ENCODE measurements around the gene AMIGO3. TPM values are rescaled to one million over a fixed set of nuclear protein-coding genes. Genes with fewer than 3 reads are reported as not detected.

AMIGO3 gene
- total and polyA plus RNA-seq, 3 donors from 2014 or later = 3.0 to 14.8 (median 8.8) TPM

DNA sequence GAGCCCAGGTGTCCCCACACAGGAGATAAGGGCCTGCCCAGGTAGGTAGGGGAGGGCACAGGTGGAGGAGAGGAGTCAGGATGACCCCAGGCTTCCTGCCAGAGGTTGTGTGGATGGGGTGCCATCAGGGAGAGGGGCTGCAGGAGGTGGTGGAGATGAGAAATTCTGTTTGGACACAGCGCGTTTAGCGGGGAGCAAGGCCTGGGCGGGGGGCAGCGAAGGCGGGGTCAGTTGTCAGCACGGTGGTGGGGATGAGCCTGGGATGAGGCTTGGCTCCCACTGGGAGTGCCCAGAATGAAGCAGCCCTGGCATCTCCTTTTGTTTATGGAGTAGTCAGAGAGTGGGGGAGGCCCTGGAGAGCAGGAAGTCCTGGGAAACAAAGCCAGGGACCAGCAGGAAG lies 15.5 kb downstream of the AMIGO3 start:
- H3K27me3 ChIP-seq = no peaks in the 10 kb centered on the region
- no peaks in the 10 kb centered on the region for H3K36me3 ChIP-seq (ENCODE audit: low read depth, missing control alignments)
- intact Hi-C loops (cut with DNase I; ENCODE audit: low total_unique reads) = no loop called here
- TF ChIP-seq POLR2A (IDR thresholded peaks at IDR 0.05) = no peak
- TF ChIP-seq, protein P1, sequence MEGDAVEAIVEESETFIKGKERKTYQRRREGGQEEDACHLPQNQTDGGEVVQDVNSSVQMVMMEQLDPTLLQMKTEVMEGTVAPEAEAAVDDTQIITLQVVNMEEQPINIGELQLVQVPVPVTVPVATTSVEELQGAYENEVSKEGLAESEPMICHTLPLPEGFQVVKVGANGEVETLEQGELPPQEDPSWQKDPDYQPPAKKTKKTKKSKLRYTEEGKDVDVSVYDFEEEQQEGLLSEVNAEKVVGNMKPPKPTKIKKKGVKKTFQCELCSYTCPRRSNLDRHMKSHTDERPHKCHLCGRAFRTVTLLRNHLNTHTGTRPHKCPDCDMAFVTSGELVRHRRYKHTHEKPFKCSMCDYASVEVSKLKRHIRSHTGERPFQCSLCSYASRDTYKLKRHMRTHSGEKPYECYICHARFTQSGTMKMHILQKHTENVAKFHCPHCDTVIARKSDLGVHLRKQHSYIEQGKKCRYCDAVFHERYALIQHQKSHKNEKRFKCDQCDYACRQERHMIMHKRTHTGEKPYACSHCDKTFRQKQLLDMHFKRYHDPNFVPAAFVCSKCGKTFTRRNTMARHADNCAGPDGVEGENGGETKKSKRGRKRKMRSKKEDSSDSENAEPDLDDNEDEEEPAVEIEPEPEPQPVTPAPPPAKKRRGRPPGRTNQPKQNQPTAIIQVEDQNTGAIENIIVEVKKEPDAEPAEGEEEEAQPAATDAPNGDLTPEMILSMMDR (IDR thresholded peaks at IDR 0.05) = no peak
- no peaks in the 10 kb centered on the region for H3K9me3 ChIP-seq
- 86 to 93% methylated on average over 7 of the region's 7 CpGs for WGBS, 2 donors
- no peak overlapping the region for H3K4me3 ChIP-seq
- H3K4me1 ChIP-seq = no peaks in the 10 kb centered on the region
- H3K27ac ChIP-seq = no peak overlapping the region
- DNase-seq = no peak

- peak; percentile 73 for DNase-seq
- Histone ChIP-seq H3K4me1 (no peaks in the 10 kb centered on the region), H3K27me3 (no peaks in the 10 kb centered on the region), H3K36me3 (ENCODE audit: low read depth, missing control alignments) (no peaks in the 10 kb centered on the region), H3K9me3 (no peaks in the 10 kb centered on the region), H3K27ac (no peak overlapping the region), H3K4me3 (no peak overlapping the region)
- intact Hi-C loops (cut with DNase I; ENCODE audit: low total_unique reads) = no loop called here
- WGBS, 2 donors = 56 to 78% methylated on average over 9 to 13 of the region's 14 CpGs
- TF ChIP-seq POLR2A (IDR thresholded peaks at IDR 0.05) = no peak
- TF ChIP-seq, protein P1 (IDR thresholded peaks at IDR 0.05) = peak; percentile 60 to 73 (median 69)
Observed at GRCh38 chr3:49703443-49703927, 16.0 kb downstream of the AMIGO3 start.

GRCh38 chr3:49702672-49703071 lies 16.8 kb downstream of the AMIGO3 start:
- H3K4me3 ChIP-seq = no peak overlapping the region
- 93 to 96% methylated on average over 11 of the region's 11 CpGs for WGBS, 2 donors
- no peak for DNase-seq
- H3K4me1 ChIP-seq = no peaks in the 10 kb centered on the region
- H3K27ac ChIP-seq = no peak overlapping the region
- no peaks in the 10 kb centered on the region for H3K9me3 ChIP-seq
- H3K27me3 ChIP-seq = no peaks in the 10 kb centered on the region
- intact Hi-C loops (cut with DNase I; ENCODE audit: low total_unique reads) = no loop called here
- TF ChIP-seq, protein P1 (IDR thresholded peaks at IDR 0.05) = no peak
- H3K36me3 ChIP-seq (ENCODE audit: low read depth, missing control alignments) = no peaks in the 10 kb centered on the region

- no peaks in the 10 kb centered on the region for H3K4me1 ChIP-seq
- intact Hi-C loops (cut with DNase I; ENCODE audit: low total_unique reads) = no loop called here
- no peak overlapping the region for H3K4me3 ChIP-seq
- H3K27me3 ChIP-seq = no peaks in the 10 kb centered on the region
- DNase-seq = no peak
- no peak overlapping the region for H3K27ac ChIP-seq
- H3K36me3 ChIP-seq (ENCODE audit: low read depth, missing control alignments) = no peaks in the 10 kb centered on the region
- 76 to 83% methylated on average over 21 of the region's 21 CpGs for WGBS, 2 donors
- TF ChIP-seq, protein P1 (IDR thresholded peaks at IDR 0.05) = peak in 2 of 3 experiments; percentile 35 to 44
- TF ChIP-seq POLR2A (IDR thresholded peaks at IDR 0.05) = no peak
- H3K9me3 ChIP-seq = no peaks in the 10 kb centered on the region
Observed at GRCh38 chr3:49701388-49702077, 18.0 kb downstream of the AMIGO3 start.

All from testis (tissue), 3 donors.